Stimulated activated naive B cell treated with anti-CD40 and anti-IgM and Interleukin-4, amounts not matched to agents 10 μg/mL and 1 μg/mL and 100 μg/mL, for 72 hours (primary cell): ENCODE measurements around the gene PRKG1.

Source experiments
- ATAC-seq, 2 donors: fragments of 150-1000 bp; cut with Tn5 transposase; replicated peaks; 2 replicates each; pipeline ENCODE4 v1.10.0; 2021; ENCODE audit warnings: moderate library complexity in 1 of 2
- DNase-seq: peaks from one replicate; pipeline ENCODE4 v3.0.0; 2021
- H3K27ac Mint-ChIP-seq: one replicate; pipeline ENCODE4 v1.8.0; 2022; ENCODE audit warnings: mild to moderate bottlenecking, mixed read lengths
- H3K27me3 Mint-ChIP-seq, 2 donors: one replicate each; pipeline ENCODE4 v1.8.0; 2022; ENCODE audit warnings: mixed read lengths in 2 of 2
- H3K36me3 Mint-ChIP-seq, 2 donors: one replicate each; pipeline ENCODE4 v1.8.0; 2022; ENCODE audit warnings: mixed read lengths in 2 of 2, mild to moderate bottlenecking in 1 of 2
- H3K4me1 Mint-ChIP-seq, 2 donors: one replicate each; pipeline ENCODE4 v1.8.0; 2022; ENCODE audit warnings: mixed read lengths in 2 of 2, mild to moderate bottlenecking in 1 of 2
- H3K4me3 Mint-ChIP-seq, 2 donors: one replicate each; pipeline ENCODE4 v1.8.0; 2022; ENCODE audit warnings: mild to moderate bottlenecking in 2 of 2, mixed read lengths in 2 of 2, moderate library complexity in 1 of 2
- H3K9me3 Mint-ChIP-seq, 2 donors: one replicate each; pipeline ENCODE4 v1.8.0; 2022; ENCODE audit warnings: mixed read lengths in 2 of 2, mild to moderate bottlenecking in 1 of 2

The PRKG1 gene

DNA sequence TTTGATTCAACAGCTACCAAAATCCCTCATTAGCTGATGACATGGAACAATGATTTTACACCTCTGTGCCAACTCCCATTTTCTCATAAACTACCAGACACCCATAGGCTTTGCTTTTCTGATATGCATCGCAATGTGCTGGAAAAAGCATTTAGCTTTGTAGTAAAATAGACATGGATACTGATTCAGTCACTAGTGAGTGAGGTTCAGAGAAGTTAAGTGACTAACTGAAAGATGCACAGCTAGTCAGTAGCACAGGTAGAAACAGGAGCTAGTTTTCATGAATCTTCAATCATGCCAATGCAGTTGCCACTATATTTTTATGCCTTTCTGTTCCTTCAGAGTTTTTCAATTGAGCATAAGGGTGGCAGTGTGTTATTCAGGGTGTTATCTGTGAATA is 38.7 kb downstream of the PRKG1 start:
- H3K27me3 Mint-ChIP-seq, result no peaks in the 10 kb centered on the region
- ATAC-seq, result no peak
- no peak overlapping the region for H3K4me3 Mint-ChIP-seq
- no peaks in the 10 kb centered on the region for H3K36me3 Mint-ChIP-seq
- DNase-seq, result no peak
- peaks cover 0 to 7% of the 10 kb centered on the region in 2 donors for H3K4me1 Mint-ChIP-seq
- H3K27ac Mint-ChIP-seq, result no peak overlapping the region
- peaks cover 0 to 1% of the 10 kb centered on the region in 2 donors for H3K9me3 Mint-ChIP-seq

DNA sequence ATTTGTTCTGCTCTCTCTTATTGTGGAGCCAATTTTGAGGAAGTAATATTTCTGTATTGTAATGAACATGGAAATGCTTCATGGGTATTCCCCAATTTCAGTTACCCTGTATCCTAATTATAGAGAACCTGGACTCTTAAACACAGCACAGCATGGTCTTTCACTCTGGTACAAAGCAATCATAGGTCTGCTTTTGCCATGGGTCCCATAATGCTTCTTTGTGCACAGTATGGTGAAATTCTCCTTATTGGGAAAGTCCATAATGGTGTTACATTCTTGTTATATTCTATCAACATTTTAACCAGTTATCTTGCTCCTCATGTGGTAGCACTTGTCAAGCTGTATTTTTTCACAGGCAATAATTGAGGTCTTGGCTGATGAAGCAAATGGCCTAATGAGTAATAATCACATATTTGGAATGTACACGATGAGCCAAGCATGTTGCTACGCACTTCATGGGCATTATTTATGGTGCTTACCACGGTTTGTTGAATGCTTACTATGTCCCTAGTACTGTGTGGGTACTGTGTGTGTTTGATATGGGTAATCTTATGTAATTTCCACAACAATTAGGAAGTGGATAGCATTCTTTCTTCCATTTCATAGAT is 42.9 kb downstream of the PRKG1 start:
- Mint-ChIP-seq H3K27ac (no peak overlapping the region), H3K36me3 (no peaks in the 10 kb centered on the region), H3K4me1 (peaks cover 0 to 7% of the 10 kb centered on the region in 2 donors), H3K4me3 (no peak overlapping the region), H3K9me3 (peaks cover 0 to 1% of the 10 kb centered on the region in 2 donors), H3K27me3 (no peaks in the 10 kb centered on the region)
- no peak for ATAC-seq
- no peak for DNase-seq

DNA sequence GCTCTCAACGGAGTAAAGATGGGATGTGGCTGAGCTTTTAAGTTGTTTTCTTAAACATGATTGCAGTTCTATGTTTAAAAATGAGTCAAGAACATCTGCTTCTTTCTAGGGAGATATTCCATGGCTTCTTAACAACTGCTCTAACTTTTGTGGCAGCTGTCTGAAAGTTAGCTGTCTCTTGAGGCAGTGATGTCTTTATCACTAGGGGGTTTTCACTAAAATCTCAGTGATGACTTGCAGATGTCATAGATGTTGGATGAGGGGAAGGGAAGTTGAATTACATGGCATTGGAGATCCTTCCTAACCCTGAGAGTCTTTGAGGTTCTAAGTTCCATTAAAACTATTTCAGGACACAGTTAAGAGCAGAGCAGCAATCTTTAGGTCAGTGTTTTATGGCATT is 43.5 kb downstream of the PRKG1 start:
- Mint-ChIP-seq H3K27ac (no peak overlapping the region), H3K9me3 (peaks cover 0 to 1% of the 10 kb centered on the region in 2 donors), H3K4me1 (peaks cover 0 to 7% of the 10 kb centered on the region in 2 donors), H3K36me3 (no peaks in the 10 kb centered on the region), H3K4me3 (no peak overlapping the region), H3K27me3 (no peaks in the 10 kb centered on the region)
- ATAC-seq (no peak), DNase-seq (no peak)

DNA sequence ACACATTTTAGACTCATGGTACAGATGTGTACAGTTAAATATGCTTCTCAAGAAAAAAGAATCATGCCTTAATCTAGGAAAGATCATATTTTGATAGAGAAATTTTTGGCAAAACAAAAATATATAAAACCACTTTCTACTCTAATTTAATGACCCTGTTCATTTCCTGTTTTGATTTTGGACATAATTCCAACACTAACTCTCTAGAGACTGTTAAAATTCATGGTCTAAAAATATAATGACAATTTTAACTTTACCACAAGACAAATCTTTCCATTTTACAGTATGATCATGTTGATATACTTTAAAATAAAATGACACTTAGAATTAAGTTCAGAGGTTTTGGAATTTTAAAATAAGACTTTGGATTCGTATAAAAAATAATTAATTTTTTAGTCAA is 45.2 kb downstream of the PRKG1 start:
- DNase-seq (no peak), ATAC-seq (no peak)
- H3K36me3 Mint-ChIP-seq, result no peaks in the 10 kb centered on the region
- peaks cover 0 to 1% of the 10 kb centered on the region in 2 donors for H3K9me3 Mint-ChIP-seq
- no peak overlapping the region for H3K27ac Mint-ChIP-seq
- H3K27me3 Mint-ChIP-seq, result no peaks in the 10 kb centered on the region
- no peaks in the 10 kb centered on the region for H3K4me1 Mint-ChIP-seq
- H3K4me3 Mint-ChIP-seq, result no peak overlapping the region

DNA sequence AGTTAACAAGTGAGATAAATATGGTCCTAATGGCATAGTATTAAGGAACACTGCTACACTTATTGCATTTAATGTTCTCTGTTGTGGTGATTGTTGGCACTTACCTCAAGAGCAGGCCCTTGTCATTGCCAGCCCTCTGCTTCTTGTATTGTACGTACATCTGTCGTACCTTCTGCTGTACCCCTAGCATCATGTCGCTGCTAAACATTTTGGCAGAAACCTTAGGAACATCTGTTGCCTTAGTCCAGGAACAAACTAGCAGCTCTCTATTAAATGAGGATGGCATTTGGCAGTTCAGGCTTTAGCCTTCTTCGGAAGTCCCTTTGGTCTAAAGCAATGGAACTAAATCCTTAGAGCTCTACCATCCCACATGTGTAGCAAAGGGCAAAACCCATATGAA is 47.6 kb downstream of the PRKG1 start:
- no peak for DNase-seq
- Mint-ChIP-seq H3K4me3 (no peak overlapping the region), H3K36me3 (no peaks in the 10 kb centered on the region), H3K9me3 (peaks cover under 1 to 3% of the 10 kb centered on the region in 2 donors), H3K27me3 (no peaks in the 10 kb centered on the region), H3K27ac (no peak overlapping the region), H3K4me1 (no peaks in the 10 kb centered on the region)
- no peak for ATAC-seq

DNA sequence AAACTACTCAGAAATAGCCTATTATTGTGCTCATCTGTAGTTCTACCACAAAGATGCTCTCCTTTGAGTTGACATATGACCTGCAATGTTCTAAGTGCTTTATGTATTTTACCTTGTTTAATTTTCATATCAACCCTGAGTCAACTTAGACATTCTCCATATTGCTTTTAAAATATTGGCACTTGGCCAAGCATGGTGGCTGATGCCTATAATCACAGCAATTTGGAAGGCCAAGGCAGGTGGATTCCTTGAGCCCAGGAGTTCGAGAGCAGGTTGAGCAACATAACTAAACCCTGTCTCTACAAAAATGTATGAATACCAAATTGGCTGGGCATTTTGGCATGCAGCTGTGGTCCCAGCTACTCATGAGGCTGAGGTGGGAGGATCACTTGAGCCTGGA is 50.6 kb downstream of the PRKG1 start:
- no peak overlapping the region for H3K4me3 Mint-ChIP-seq
- no peaks in the 10 kb centered on the region for H3K36me3 Mint-ChIP-seq
- H3K27ac Mint-ChIP-seq, result no peak overlapping the region
- peaks cover 5 to 7% of the 10 kb centered on the region in 2 donors for H3K9me3 Mint-ChIP-seq
- DNase-seq, result no peak
- ATAC-seq, result no peak
- H3K4me1 Mint-ChIP-seq, result no peaks in the 10 kb centered on the region
- H3K27me3 Mint-ChIP-seq, result no peaks in the 10 kb centered on the region

DNA sequence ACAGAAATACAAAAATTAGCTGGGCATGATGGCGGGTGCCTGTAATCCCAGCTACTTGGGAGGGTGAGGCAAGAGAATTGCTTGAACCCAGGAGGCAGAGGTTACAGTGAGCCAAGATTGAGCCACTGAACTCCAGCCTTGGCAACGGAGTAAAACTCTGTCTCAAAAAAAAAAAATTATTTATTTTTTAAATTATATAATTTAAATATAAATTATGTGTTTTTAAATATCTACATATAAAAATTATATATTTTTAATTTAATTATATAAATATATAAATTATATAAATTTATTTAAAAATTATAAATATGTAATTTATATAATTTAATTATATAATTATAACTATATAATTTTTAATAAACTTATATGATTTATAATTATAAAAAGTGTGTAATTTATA is 51.2 kb downstream of the PRKG1 start:
- Mint-ChIP-seq H3K36me3 (no peaks in the 10 kb centered on the region), H3K4me1 (no peaks in the 10 kb centered on the region), H3K4me3 (no peak overlapping the region), H3K9me3 (peaks cover 5 to 7% of the 10 kb centered on the region in 2 donors), H3K27ac (no peak overlapping the region), H3K27me3 (no peaks in the 10 kb centered on the region)
- ATAC-seq (no peak), DNase-seq (no peak)

DNA sequence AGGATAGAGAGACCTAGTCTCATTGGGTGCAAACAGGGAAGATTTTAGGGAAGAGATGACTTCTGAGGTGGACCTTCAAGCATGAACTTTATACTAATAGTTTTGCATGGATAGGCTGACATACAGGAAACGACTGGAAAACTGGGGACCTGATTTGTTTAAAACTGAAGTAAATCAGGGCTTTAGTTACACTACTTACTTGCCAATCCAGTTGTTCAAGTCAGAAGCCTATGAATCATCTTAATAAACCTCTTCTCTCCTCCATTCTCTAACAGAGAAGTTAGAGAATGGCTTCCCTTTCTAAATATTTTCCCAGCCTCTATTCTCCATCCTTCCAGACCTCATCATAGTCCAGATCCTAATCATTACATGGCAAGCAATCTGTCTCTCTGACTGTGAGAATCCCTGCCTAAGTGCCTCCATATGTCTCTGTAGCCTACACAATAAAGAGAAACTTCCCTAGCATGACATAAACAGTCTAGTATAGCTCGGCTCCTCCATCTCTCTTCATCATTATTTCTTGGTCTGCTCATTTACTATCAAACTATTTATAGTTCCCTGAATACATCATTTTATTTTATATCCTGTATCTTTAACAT is 55.8 kb downstream of the PRKG1 start:
- no peak overlapping the region for H3K4me3 Mint-ChIP-seq
- no peak for ATAC-seq
- H3K4me1 Mint-ChIP-seq, result no peaks in the 10 kb centered on the region
- H3K9me3 Mint-ChIP-seq, result peaks cover 5 to 7% of the 10 kb centered on the region in 2 donors
- DNase-seq, result no peak
- H3K36me3 Mint-ChIP-seq, result no peaks in the 10 kb centered on the region
- no peak overlapping the region for H3K27ac Mint-ChIP-seq
- H3K27me3 Mint-ChIP-seq, result no peaks in the 10 kb centered on the region

DNA sequence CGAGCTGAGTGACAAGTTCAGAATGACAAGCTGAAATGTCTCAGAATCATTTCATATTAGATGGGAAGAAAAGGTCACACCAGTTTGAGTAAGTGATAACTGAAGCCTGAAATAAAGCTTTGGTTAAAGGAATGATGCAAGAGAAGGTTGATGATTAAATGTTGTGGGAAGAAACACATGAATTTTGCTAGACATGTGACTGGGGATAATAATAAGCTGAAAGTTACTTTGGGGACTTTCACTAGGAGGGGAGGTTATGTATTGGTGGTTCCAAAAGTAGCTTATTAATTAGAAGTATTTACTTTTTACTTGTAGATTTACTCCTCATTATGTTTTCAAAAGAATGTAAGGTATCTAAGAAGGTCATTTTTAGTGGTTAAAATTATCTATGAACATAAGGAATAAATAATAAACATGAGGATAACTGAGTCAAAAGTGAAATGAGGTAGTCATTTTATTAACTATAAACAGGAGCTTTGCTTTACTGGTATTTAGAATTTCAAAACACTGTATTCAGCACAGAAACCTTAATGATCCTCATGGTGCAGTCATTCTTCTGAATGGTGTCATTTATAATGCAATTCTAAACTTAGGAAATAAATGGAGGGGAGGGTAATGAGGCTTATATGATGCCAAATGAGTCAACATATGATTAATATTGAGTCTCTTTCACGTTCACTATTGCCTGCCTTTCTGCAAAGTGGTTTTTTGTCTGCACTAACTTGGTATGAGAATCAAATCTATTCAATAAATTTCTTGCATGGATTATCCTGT is 63.7 kb downstream of the PRKG1 start:
- ATAC-seq, result no peak
- Mint-ChIP-seq H3K36me3 (no peaks in the 10 kb centered on the region), H3K9me3 (no peaks in the 10 kb centered on the region), H3K4me3 (no peak overlapping the region), H3K27ac (no peak overlapping the region), H3K27me3 (no peaks in the 10 kb centered on the region), H3K4me1 (no peaks in the 10 kb centered on the region)
- DNase-seq, result no peak

DNA sequence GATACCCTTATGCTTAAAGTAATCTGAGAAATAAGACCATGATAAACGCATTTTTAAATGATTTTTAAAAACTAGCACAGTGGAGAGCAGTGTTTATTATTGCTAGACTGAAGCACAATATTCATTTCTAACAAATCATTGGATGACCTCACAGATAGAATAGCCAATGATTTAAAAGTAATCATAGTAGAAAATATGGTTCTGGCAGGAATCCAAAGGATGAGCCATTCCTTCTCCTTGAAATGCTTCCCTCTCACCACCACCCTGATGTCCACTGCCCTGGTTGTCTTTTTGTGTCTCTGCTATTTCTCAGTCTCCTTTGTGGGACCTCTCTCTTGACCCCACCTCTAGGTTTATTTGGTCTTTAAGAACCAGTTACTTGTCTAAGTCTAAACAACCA is 64.9 kb downstream of the PRKG1 start:
- ATAC-seq (no peak), DNase-seq (no peak)
- Mint-ChIP-seq H3K9me3 (no peaks in the 10 kb centered on the region), H3K4me3 (no peak overlapping the region), H3K27ac (no peak overlapping the region), H3K36me3 (no peaks in the 10 kb centered on the region), H3K4me1 (no peaks in the 10 kb centered on the region), H3K27me3 (no peaks in the 10 kb centered on the region)

DNA sequence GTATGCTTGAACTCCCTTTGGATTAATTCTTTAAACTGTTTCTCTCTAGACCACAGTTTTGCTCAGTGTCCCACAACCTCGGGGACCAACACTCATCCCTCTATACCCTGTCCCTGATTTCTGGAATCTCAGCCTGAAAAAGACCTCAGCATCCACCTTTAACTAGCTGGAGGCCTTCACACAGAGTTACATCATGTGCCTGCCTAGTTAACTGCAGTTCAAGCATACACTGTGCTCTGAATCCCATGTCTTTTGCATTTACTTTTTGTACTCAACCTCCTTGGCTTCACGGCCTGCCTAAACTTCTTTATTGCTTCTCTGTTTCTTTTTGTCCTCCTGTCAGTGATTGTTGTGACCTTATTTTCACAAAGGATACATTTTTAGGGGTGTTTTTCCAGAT is 66.7 kb downstream of the PRKG1 start:
- no peaks in the 10 kb centered on the region for H3K9me3 Mint-ChIP-seq
- no peaks in the 10 kb centered on the region for H3K36me3 Mint-ChIP-seq
- no peaks in the 10 kb centered on the region for H3K4me1 Mint-ChIP-seq
- H3K27me3 Mint-ChIP-seq, result no peaks in the 10 kb centered on the region
- no peak for ATAC-seq
- no peak for DNase-seq
- no peak overlapping the region for H3K27ac Mint-ChIP-seq
- H3K4me3 Mint-ChIP-seq, result no peak overlapping the region

DNA sequence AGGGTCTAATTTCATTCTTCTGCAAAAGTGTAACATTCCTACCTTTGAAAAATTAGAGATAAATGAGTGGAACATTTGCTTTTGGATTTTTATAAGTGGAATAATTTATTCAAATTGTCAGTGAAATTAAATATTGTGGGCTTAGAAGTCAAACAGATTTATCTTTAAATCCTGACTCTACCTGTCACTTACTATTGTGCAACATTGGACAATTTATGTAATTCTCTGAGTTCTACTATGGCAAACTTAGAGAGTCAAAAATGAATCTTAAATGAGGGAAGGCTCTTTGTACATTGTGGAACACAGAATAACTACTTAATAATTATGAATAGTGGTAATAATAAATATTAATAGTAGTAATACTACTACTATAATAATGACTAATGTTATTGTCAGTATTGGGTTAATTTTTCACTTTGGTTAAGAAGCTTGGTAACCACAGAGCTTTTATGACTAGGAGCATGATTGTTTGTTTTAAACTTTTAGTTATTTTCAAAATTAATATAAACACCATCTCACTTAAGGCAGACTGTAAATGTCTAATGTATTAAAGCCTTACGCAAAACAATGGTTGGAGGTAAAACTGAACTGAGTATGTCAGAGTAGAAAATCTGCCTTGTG is 70.0 kb downstream of the PRKG1 start:
- Mint-ChIP-seq H3K9me3 (no peaks in the 10 kb centered on the region), H3K27ac (no peak overlapping the region), H3K36me3 (no peaks in the 10 kb centered on the region), H3K27me3 (no peaks in the 10 kb centered on the region), H3K4me3 (no peak overlapping the region), H3K4me1 (no peaks in the 10 kb centered on the region)
- ATAC-seq (no peak), DNase-seq (no peak)

DNA sequence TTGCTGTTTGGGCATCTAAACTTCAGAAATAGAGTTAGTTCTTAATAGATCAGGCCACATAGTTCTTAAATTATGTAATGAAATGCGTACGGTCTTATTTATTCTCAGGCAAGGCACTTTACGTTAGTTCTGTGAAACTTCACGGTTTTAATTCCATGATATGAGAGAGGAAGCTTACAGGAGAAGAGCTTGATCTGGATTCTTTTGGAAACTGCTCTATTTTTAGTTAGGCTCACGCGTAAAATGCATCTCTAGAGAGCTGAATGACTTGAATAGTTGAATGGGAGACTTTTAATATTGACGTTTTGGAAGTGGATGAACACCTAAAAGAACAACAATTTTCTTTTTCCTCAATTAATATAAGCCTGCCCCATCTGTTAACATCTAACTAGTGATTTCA is 71.1 kb downstream of the PRKG1 start:
- Mint-ChIP-seq H3K4me3 (no peak overlapping the region), H3K36me3 (no peaks in the 10 kb centered on the region), H3K27ac (no peak overlapping the region), H3K27me3 (no peaks in the 10 kb centered on the region), H3K9me3 (no peaks in the 10 kb centered on the region), H3K4me1 (no peaks in the 10 kb centered on the region)
- ATAC-seq (no peak), DNase-seq (no peak)

DNA sequence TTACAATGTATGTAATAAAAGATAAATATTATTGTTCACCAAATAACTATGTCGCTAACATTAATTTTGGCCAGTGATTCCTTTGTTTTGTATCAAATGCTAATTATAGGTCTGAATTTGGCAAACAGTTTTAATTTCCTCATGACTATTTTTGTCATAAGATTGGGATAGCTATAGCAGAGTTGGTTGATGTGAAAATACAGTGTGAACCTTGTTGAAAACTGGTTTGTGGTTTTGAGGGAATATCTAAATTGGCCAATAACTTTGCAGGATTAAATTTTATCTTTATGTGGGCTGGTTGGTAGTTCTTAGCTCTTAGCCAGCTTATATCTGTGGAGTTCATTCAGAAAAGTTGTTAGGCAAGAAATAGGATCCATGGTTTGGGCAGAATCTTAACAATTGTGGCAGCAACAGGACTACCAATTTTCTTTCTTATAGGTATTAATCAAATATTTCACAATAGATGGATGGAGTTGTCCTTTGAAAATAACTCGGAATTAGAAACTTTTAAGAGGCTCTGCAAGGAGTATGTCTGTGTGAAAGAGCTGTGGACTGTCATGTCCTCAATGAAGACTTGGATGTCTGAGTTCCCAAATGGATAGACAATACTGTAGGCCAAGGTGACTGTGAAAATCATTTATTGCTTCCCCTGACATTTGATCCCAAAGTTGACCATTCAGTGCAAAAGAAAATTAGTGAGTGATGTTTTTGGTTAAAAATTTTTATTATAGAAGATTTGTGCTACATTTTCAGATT is 73.5 kb downstream of the PRKG1 start:
- Mint-ChIP-seq H3K9me3 (no peaks in the 10 kb centered on the region), H3K27ac (no peak overlapping the region), H3K4me3 (no peak overlapping the region), H3K36me3 (no peaks in the 10 kb centered on the region), H3K4me1 (no peaks in the 10 kb centered on the region), H3K27me3 (no peaks in the 10 kb centered on the region)
- DNase-seq (no peak), ATAC-seq (no peak)
